Natural killer cell (primary cell): ENCODE measurements around the gene RAB33A. TPM values are rescaled to one million over a fixed set of nuclear protein-coding genes. Genes with fewer than 3 reads are reported as not detected.
"Not testable (repeated sequence)": the region's sequence is repeated elsewhere in the genome, so short reads cannot be mapped to it uniquely, and the experiment has no call there.

Source experiments
- ATAC-seq, 3 donors: fragments of 150-1000 bp in 2 of 3; fragments of 200-7000 bp in 1 of 3; cut with Tn5 transposase; 1 replicate in 1 of 3; 2 replicates in 2 of 3; pipeline ENCODE4 v1.10.0; 2021; ENCODE audit warnings: mild to moderate bottlenecking in 2 of 3, moderate library complexity in 2 of 3
- DNase-seq, 2 donors: peaks; one replicate each; pipeline versions ENCODE4 v3.0.0 to v3.0.0-alpha.2; 2013 to 2021; ENCODE audit warnings: mixed read lengths in 1 of 2
- H3K27ac ChIP-seq: one replicate; pipeline ENCODE4 v1.5.1; 2013; ENCODE audit warnings: mild to moderate bottlenecking, low read length
- H3K27me3 ChIP-seq: one replicate; pipeline ENCODE4 v1.6.1; 2013; ENCODE audit warnings: low read length; ENCODE audit not compliant: control insufficient read depth, insufficient read depth
- H3K36me3 ChIP-seq: one replicate; pipeline ENCODE4 v1.6.1; 2013; ENCODE audit warnings: low read length; ENCODE audit not compliant: control insufficient read depth, insufficient read depth
- H3K4me1 ChIP-seq: one replicate; pipeline ENCODE4 v1.6.1; 2013; ENCODE audit warnings: low read length; ENCODE audit not compliant: control insufficient read depth, insufficient read depth
- H3K4me3 ChIP-seq: one replicate; pipeline ENCODE4 v1.5.1; 2013; ENCODE audit warnings: low read length
- H3K9me3 ChIP-seq: one replicate; pipeline ENCODE4 v1.6.1; 2013; ENCODE audit warnings: low read length; ENCODE audit not compliant: control insufficient read depth, insufficient read depth
- H3K27ac Mint-ChIP-seq, 2 donors: one replicate each; pipeline ENCODE4 v1.8.0; 2022; ENCODE audit warnings: mild to moderate bottlenecking in 2 of 2, mixed read lengths in 2 of 2, moderate library complexity in 1 of 2
- H3K27me3 Mint-ChIP-seq, 2 donors: one replicate each; pipeline ENCODE4 v1.8.0; 2022; ENCODE audit warnings: low read depth in 2 of 2, mixed read lengths in 2 of 2
- H3K36me3 Mint-ChIP-seq: one replicate; pipeline ENCODE4 v1.8.0; 2022; ENCODE audit warnings: mixed read lengths
- H3K4me1 Mint-ChIP-seq, 2 donors: one replicate each; pipeline ENCODE4 v1.8.0; 2022; ENCODE audit warnings: mixed read lengths in 2 of 2
- H3K4me3 Mint-ChIP-seq: one replicate; pipeline ENCODE4 v1.8.0; 2022; ENCODE audit warnings: mild to moderate bottlenecking, moderate library complexity, mixed read lengths
- H3K9me3 Mint-ChIP-seq, 2 donors: one replicate each; pipeline ENCODE4 v1.8.0; 2022; ENCODE audit warnings: mixed read lengths in 2 of 2
- CTCF ChIP-seq: fragments of 200-600 bp; IDR thresholded peaks from one replicate; pipeline ENCODE4 v1.8.0; 2022; ENCODE audit warnings: antibody characterized with exemption
- WGBS: methylation state at CpG from one replicate; pipeline ENCODE4 v1.1.7; 2013; ENCODE audit warnings: missing lambda C conversion rate; ENCODE audit not compliant: insufficient coverage; 5-methylcytosine and 5-hydroxymethylcytosine counted together
- intact Hi-C: fragments of 100-400 bp; cut with micrococcal nuclease; formaldehyde crosslinking; loops from one replicate; pipeline ENCODE4 v1.14.2; 2022
- total RNA-seq, 4 donors: library from RNA; stranded (reverse); fragments of 120-200 nt in 1 of 4; gene quantifications; one replicate each; pipeline versions ENCODE4 v1.2.3 to v1.2.4, GENCODE V29; 2013 to 2022

Gene RAB33A
- total RNA-seq, 3 donors from 2014 or later (not counting 1 experiment from before 2014, with no cell fraction given) = 3.2 to 4.4 (median 4.4) TPM

GRCh38 chrX:130224810-130225209 is 53.0 kb downstream of the RAB33A start:
- no peak overlapping the region for H3K4me3 Mint-ChIP-seq
- H3K9me3 ChIP-seq = no peaks in the 10 kb centered on the region
- H3K36me3 ChIP-seq = peaks cover 3% of the 10 kb centered on the region
- ATAC-seq = no peak
- no peaks in the 10 kb centered on the region for H3K27me3 Mint-ChIP-seq
- no peak overlapping the region for H3K27ac Mint-ChIP-seq
- no peaks in the 10 kb centered on the region for H3K27me3 ChIP-seq
- TF ChIP-seq CTCF = no peak
- H3K4me3 ChIP-seq = no peak overlapping the region
- H3K27ac ChIP-seq = no peak overlapping the region
- H3K4me1 ChIP-seq = no peaks in the 10 kb centered on the region
- H3K4me1 Mint-ChIP-seq = no peaks in the 10 kb centered on the region
- H3K36me3 Mint-ChIP-seq = no peaks in the 10 kb centered on the region
- no peaks in the 10 kb centered on the region for H3K9me3 Mint-ChIP-seq
- 93% methylated on average over 2 of the region's 2 CpGs for WGBS
- no peak for DNase-seq
- intact Hi-C loops = no loop called here

- WGBS = no CpG with 5 or more reads among the region's 2 CpGs
- intact Hi-C loops = no loop called here
- Mint-ChIP-seq H3K36me3 (no peaks in the 10 kb centered on the region), H3K4me1 (no peaks in the 10 kb centered on the region), H3K27ac (no peak overlapping the region), H3K9me3 (no peaks in the 10 kb centered on the region), H3K27me3 (no peaks in the 10 kb centered on the region), H3K4me3 (no peak overlapping the region)
- H3K27ac ChIP-seq = no peak overlapping the region
- no peak for ATAC-seq
- H3K27me3 ChIP-seq = no peaks in the 10 kb centered on the region
- DNase-seq = no peak
- no peak overlapping the region for H3K4me3 ChIP-seq
- H3K36me3 ChIP-seq = peaks cover 3% of the 10 kb centered on the region
- TF ChIP-seq CTCF = no peak
- H3K9me3 ChIP-seq = no peaks in the 10 kb centered on the region
- H3K4me1 ChIP-seq = no peaks in the 10 kb centered on the region
These were observed 57.1 kb downstream of the RAB33A start for GRCh38 chrX:130228871-130229270.

GRCh38 chrX:130231184-130231583 is 59.4 kb downstream of the RAB33A start:
- H3K4me3 ChIP-seq, H3K27me3 Mint-ChIP-seq, H3K4me3 Mint-ChIP-seq, H3K9me3 ChIP-seq, intact Hi-C loops, DNase-seq, H3K27me3 ChIP-seq, H3K27ac Mint-ChIP-seq, ATAC-seq, H3K9me3 Mint-ChIP-seq, H3K27ac ChIP-seq, H3K4me1 ChIP-seq, H3K36me3 ChIP-seq, H3K4me1 Mint-ChIP-seq, H3K36me3 Mint-ChIP-seq: not testable (repeated sequence)
- 100% methylated on average over 1 of the region's 4 CpGs for WGBS

Other genes starting within 250 kb of the RAB33A start
- gene BCORL1, start 189.3 kb upstream of the RAB33A start, total RNA-seq = 10 to 100 TPM in 1 of 3 donors, 1 to 10 TPM in 2; 6.5 to 10.5 (median 9.9) TPM
- gene ELF4, start 61.5 kb upstream of the RAB33A start, total RNA-seq = 100 to 1,000 TPM in 1 of 3 donors, 10 to 100 TPM in 2; 83.3 to 105 (median 98.7) TPM
- 10 to 100 TPM; 16.2 to 21.1 (median 17.0) TPM for gene AIFM1, start 6.1 kb upstream of the RAB33A start, total RNA-seq
- 1 to 10 TPM; 5.5 to 6.0 (median 5.8) TPM for gene ZNF280C, start 96.9 kb downstream of the RAB33A start, total RNA-seq
- gene SLC25A14, start 168.0 kb downstream of the RAB33A start, total RNA-seq = 10 to 100 TPM; 17.6 to 20.5 (median 19.0) TPM
- not detected for gene GPR119, start 213.7 kb downstream of the RAB33A start, total RNA-seq
- gene RBMX2, start 230.0 kb downstream of the RAB33A start, total RNA-seq = 10 to 100 TPM; 19.1 to 26.3 (median 21.9) TPM